HG02981 (cell line): ENCODE data around the gene ACTG1.
"Not testable (repeated sequence)": the region's sequence is repeated elsewhere in the genome, so short reads cannot be mapped to it uniquely, and the experiment has no call there.

Experiments used
- ATAC-seq: cut with Tn5 transposase; IDR thresholded peaks from one replicate; pipeline ENCODE4 v1.9.1; 2021; ENCODE audit warnings: mild to moderate bottlenecking, moderate library complexity; ENCODE audit not compliant: unreplicated experiment

Gene ACTG1

DNA sequence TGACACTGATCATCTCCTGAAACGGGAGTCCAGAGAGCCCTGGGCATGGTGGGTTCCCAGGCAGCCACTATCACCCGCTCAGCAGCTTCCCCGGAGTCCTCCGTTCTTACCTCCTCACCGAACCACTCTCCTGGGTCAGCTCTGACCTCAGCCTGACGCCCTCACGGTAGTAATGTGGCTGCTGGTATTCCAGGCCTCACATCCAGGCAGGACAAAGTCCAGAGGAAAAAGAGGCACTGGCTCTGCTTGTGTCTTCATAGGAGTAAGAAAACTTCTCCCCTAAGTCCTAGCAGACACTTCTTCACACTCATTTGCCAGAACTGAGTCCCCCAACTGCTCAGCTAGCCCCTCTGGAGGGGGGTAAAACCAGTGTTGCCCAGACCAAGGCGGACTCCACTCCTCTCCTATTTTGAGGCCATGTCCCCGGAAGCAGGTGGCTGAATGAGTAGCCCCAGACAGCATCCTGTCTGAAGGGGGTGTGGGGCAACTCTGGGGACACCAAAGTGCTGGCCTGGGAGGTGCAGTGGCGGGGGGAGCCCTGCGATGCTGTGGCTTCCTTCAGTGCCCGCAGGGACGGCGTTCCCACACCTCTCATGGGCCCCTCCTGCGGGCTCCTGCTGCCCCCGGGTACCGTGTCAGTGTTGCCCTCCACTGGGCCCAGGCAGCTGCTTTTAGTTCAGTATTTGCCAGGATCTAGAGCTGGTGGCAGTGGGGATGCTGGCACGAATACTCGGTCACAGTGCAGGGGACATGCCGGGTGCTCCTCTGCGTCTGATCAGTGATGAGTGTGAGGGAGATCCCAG lies 20.9 kb upstream of the ACTG1 start:
- ATAC-seq, result no peak

DNA sequence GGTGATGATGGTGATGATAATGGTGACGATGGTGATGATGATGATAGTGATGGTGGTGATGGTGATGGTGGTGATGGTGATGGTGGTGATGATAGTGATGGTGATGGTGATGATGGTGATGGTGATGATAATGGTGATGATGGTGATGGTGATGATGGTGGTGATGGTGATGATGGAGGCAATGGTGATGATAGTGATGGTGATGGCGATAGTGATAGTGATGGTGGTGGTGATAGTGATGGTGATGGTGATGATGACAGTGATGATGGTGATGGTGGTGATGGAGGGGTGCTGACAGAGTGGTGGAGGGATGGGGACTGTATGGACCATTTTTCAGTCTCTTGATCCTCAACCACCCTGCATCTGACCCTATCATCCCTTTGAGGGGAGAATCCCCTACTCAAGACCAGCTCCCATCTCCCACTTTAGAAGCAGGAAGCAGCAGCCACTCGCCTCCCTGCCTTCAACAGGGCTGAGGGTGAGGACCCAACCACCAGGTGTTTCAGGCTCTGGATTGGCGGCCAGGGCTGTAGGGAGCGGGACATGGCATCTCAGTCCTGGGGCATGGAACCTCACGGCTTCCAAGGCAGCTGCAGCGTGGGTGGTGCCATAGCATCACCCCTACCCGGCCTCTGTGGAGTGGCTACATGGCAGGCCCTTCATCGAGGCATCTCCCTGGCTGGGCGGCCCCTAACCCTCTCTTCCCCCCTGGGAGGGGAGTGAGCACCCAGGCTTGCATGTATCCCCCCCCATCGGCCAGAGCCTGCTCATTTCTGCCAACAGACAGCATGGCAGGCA lies 20.1 kb upstream of the ACTG1 start:
- no peak for ATAC-seq

DNA sequence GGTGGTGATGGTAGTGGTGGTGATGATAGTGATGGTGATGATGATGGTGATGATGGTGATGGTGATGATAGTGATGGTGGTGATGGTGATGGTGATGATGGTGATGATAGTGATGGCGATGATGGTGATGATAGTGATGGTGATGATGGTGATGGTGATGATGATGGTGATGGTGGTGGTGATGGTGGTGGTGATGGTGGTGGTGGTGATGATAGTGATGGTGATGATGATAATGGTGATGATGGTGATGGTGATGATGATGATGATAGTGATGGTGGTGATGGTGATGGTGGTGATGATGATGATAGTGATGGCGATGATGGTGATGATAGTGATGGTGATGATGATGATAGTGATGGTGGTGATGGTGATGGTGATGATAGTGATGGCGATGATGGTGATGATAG lies 19.4 kb upstream of the ACTG1 start:
- ATAC-seq, result not testable (repeated sequence)

DNA sequence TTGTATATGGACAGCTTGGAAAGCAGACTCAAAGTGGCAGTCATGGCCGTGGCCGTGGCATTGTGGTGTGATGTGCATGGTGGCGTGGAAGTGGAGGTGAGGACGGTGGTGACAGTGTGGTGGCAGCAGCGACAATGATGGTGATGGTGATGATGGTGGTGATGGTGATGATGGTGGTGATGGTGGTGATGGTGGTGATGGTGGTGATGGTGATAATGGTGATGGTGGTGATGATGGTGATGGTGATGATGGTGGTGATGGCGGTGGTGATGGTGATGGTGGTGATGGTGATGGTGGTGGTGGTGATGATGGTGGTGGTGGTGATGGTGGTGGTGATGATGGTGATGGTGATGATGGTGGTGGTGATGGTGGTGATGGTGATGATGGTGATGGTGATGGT lies 18.4 kb upstream of the ACTG1 start:
- not testable (repeated sequence) for ATAC-seq

- no peak for ATAC-seq
These were observed 16.8 kb upstream of the ACTG1 start for GRCh38 chr17:81529437-81529803.

GRCh38 chr17:81528651-81529436 lies 16.2 kb upstream of the ACTG1 start:
- ATAC-seq, result no peak

DNA sequence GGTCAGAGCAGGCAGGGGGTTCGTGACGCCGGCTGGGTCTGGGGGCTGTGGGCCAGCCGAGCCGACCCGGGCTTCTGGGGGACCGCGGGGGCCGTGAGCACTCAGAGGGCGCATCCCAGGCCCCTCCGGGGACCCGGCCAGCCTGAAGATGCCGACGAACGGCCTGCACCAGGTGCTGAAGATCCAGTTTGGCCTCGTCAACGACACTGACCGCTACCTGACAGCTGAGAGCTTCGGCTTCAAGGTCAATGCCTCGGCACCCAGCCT lies 15.7 kb upstream of the ACTG1 start:
- no peak for ATAC-seq

DNA sequence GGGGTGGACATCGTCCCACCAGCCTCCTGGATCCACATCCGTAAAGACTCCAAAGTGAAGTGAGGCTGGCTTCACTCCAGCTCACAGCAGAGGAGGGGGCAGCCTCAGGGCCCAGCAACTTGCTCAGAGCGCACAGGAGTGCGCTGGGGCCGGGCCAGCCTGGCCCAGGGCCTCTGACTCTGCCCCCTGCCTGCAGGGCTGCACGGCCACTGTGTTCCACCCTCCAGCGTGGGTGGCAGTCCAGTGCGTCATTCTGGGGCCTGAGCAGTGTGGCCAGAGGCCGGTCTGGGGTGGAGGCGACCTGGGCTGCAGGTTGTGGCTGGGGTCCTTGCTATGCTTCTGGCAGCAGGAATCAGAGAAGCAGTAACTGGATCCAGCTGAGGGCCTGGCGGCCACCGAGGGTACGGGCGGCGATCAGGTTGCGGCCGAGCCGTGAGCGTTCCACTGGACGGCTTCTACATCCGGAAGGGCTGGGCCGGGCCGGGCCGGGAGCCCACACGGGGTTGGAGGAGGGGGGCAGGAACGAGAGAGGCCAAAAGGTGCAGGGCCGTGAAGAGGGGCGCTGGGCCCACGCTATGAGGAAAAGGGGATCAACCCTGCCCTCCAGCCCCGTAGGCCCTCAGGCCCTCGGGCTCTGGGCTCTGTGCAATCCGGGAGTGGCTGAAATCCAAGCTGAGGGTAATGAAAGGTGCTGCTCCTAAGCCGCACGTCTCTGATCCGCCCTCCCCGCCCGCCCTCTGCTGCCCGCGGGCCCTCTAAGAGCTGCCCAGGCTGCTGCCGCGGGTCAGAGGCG lies 15.2 kb upstream of the ACTG1 start, which contains the start of gene FSCN2:
TSS of gene FSCN2 (plus strand) at position 787 of the 793 bp plus-strand sequence. CDS start 155 bp downstream, outside the sequence.
- no peak for ATAC-seq

GRCh38 chr17:81526662-81527571 lies 14.3 kb upstream of the ACTG1 start:
- no peak for ATAC-seq

DNA sequence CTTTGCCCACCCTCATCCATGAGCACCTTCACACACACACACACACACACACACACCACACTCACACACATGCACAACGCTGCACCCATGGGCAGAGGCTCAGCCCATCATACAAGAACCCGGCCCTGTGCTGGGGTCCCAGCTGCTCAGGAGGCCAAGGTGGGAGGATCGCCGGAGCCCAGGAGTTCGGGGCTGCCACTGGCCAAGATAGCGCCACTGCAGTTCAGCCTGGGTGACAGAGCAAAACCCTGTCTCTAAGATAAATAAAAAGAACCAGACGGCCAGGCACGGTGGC lies 12.2 kb upstream of the ACTG1 start:
- ATAC-seq, result no peak

DNA sequence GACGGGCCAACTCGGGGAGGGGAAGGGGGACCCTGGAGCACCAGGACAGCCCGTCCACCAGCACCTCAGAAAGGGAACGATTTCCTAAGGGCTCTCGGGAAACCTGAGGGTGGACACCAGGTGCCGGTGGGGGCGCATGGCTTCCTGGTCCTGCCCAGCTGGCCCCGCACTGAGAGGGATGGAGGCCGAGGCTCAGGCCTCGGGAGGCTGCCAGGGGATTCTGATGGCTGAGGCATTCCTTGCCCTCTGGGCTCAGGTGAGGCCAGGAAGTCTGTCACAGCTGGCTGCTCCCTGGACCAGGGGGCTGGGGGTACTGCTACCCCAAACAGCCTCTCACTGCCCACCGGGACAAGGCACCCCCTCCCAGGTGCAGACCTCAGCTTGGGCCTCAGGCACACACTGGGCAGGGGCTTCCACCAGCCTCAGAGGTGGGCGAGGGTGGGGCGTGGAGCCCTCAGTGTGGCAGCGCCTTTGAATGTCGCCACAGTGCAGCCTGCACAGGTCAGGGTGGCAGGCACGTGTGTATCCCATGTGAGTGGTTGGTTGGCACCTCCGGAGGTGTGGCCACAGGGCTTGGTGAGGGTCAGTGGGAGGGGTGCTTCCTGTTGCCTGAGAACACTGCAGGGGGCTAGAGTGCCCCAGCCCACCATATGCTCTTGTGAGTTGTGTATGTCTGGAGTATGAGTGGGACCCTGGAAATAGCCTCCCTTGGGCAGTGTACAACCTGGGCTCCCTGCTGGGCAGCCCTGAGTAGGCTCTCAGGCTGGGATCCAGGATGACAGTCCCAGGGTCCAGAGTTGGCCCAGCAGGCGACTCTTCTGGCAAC lies 11.7 kb upstream of the ACTG1 start:
- no peak for ATAC-seq

DNA sequence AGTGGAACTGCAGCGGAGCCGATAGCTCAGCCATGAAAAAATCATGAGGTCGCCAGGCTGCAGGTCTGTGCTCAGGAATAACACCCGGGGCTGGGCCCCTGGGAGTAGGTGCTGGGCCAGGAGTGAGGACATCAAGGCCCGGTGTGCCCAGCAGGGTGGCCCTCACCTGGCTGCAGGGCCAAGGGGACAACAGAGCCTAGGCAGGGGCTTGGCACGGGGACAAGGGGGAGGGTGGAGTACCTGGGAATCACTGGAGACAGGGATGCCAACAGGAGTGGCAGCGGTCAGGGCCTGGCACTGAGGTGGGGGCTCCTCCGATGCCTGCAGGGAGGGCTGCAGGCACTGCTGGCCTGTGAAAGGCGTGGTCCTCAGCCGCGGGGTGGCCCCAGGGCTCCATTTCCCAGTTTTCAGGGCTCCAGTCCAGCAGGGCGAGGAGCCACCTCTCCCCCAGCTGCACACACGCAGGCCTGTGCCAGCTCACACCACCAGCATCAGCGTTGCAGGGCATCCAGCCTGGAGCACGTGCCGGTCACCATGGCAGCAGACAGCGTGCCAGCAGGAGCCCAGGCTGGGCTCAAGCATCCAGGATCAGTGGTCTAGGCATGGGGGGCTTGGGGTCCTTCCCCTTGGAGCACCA lies 10.9 kb upstream of the ACTG1 start:
- no peak for ATAC-seq

- ATAC-seq, result no peak
These were observed 10.1 kb upstream of the ACTG1 start for GRCh38 chr17:81522491-81523401.

DNA sequence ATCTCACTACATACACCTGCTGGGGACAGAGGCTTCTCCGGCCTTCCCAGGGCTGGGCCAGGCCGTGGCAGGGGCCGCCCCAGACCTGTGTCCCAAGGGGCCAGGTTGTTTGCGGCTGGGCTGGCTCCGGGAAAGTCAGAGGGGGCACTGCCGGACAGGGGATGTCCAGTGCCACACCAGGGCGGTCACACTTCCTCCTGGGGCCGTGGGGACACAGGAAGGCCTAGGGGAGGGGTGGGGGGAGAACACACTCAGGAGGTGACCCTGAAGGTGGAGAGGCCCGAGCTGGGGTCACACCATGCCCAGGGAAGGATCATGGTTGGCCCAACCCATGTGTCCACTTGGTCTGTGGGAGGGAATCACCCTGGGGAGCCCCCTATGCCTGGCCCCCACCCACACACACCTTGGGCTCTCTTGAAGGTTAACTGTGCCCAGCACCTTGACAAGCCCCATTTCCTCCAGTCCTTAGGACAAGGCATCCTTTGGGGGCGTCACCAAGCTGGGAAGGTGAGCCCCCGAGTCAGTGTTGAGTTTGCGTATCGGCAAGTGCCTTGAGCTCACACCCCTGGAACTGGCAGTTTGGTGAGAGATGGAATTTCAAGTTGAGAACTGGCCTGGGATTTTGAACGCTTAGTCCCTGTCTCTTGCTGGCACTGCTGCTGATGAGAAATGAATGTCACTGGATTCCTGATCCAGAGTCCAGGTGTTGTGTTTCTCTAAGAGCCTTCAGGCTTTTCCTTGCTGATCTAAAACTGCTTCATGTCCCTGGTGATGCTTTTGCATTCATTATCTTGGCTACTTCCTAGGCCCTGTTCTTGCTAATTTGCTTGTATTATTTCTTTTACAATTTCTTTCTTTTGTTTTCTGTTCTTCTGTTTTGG lies 7.7 kb upstream of the ACTG1 start:
- ATAC-seq, result no peak

GRCh38 chr17:81519284-81520020 lies 6.9 kb upstream of the ACTG1 start:
- no peak for ATAC-seq

DNA sequence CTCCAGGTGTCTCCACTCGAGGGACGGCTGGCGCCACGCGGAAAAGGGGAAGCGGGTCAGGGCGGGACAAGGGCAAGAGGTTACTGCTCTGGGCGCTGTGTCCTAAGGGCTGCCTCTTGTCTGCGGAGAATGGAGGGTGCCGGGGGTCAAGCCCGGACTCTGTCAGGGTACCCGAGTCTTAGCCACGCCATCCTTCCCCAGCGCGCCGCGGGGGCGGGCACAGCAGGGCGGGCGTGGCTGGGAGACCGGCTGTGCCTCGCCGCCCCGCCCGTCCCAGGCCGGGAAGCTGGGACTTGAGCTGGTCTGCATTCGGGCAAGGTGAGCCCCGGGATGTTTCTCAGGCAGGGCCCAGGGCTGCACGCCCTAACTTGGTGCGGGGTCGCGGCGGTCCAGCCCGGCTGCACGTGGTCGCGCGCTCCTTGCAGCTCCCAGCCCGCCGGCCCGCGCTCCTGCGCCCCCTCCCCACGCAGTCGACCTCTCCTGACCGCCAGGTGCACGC lies 6.2 kb upstream of the ACTG1 start:
- ATAC-seq, result no peak
